ENCODE results near the gene MLN. TPM values are rescaled to one million over a fixed set of nuclear protein-coding genes. Genes with fewer than 3 reads are reported as not detected.

MLN gene
- total RNA-seq, 4 donors from 2014 or later, result not detected

DNA sequence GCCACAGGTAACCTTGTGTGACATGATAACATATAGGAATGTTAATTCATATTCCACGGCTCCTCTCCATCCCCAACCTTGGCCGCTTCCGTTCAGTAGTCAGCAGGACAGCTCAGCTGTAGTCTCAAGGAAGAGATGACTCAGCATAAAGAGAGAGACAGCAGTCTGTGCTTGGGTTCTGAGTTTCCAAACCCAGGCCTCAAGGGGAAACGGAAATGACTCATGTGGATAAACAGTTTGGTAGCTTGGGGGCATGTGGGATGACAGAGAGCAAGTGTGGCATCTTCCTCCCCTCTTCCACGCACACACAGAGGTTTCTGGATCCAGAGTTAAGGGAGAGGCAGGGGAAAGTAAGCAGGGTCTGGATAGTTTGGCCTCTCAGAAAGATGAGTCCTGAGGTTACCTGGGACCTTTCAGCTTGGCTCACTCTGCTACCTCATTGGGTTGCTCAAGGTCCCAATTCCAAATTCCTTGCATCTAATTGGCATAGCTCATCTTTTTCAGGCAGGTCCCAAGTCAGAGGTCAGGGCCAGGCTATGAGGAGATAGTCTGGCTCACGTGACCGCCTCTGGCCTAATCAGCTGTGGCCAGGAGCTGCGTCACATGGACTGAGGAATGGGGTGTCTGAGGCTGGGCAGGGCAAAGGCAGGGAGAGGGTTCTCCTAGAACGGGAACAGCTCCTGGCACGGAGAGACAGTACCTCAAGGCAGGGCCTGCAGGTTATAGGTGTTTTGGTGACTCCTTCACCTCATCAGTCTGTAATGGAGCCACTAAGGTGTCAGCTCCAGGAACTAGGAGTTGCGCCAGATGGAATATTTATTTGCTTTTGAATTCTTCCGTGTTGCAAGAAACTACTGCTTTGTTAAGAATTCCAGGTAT is 36.5 kb upstream of the MLN start:
- Histone ChIP-seq H3K27ac (no peak overlapping the region), H3K36me3 (no peaks in the 10 kb centered on the region), H3K9me3 (no peaks in the 10 kb centered on the region), H3K27me3 (no peaks in the 10 kb centered on the region), H3K4me3 (no peak overlapping the region), H3K4me1 (peaks cover 28% of the 10 kb centered on the region)
- TF ChIP-seq, protein P1, sequence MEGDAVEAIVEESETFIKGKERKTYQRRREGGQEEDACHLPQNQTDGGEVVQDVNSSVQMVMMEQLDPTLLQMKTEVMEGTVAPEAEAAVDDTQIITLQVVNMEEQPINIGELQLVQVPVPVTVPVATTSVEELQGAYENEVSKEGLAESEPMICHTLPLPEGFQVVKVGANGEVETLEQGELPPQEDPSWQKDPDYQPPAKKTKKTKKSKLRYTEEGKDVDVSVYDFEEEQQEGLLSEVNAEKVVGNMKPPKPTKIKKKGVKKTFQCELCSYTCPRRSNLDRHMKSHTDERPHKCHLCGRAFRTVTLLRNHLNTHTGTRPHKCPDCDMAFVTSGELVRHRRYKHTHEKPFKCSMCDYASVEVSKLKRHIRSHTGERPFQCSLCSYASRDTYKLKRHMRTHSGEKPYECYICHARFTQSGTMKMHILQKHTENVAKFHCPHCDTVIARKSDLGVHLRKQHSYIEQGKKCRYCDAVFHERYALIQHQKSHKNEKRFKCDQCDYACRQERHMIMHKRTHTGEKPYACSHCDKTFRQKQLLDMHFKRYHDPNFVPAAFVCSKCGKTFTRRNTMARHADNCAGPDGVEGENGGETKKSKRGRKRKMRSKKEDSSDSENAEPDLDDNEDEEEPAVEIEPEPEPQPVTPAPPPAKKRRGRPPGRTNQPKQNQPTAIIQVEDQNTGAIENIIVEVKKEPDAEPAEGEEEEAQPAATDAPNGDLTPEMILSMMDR (IDR thresholded peaks at IDR 0.05), result no peak
- TF ChIP-seq POLR2AphosphoS5 (IDR thresholded peaks at IDR 0.05) (no peak), EP300 (IDR thresholded peaks at IDR 0.05) (no peak), POLR2A (IDR thresholded peaks at IDR 0.05) (no peak)
- 39% methylated on average over 12 of the region's 12 CpGs for WGBS
- no peak for DNase-seq (ENCODE audit: low spot score in 2 of 2)

DNA sequence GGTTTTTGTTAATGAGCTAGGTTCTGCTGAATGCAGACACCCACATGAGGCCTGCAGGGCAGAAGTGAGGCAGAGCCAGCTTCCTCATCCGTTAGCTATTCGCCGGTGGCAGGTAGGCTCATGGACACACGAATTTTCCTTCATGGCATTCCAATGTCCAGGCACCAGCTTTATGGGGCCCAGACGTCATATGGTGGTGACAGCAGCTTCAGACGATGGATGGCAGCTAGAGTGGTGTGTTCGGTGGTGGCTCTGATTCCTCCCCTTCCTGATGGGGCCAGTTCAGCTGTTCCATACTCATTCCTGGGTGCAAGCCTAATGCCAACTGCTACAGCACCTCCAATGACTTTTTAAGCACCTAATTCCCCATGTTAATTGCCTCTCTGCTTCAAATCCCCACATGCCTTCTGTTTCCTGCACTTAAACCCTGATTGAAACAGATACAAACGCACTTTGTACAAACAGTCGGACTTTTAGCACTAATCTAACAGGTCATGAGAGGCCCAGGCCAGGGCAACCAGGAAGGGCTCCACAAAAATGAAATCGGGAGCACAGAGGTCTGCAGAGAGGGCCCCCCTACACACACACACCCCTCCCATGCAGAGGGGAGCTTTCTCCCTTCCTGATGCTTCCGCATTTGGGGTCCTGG is 35.7 kb upstream of the MLN start:
- no peak for DNase-seq (ENCODE audit: low spot score in 2 of 2)
- Histone ChIP-seq H3K27me3 (no peaks in the 10 kb centered on the region), H3K36me3 (no peaks in the 10 kb centered on the region), H3K27ac (no peak overlapping the region), H3K4me3 (no peak overlapping the region), H3K4me1 (peaks cover 28% of the 10 kb centered on the region), H3K9me3 (no peaks in the 10 kb centered on the region)
- 48% methylated on average over 9 of the region's 11 CpGs for WGBS
- TF ChIP-seq, protein P1 (IDR thresholded peaks at IDR 0.05), result no peak
- TF ChIP-seq POLR2A (IDR thresholded peaks at IDR 0.05) (no peak), EP300 (IDR thresholded peaks at IDR 0.05) (no peak), POLR2AphosphoS5 (IDR thresholded peaks at IDR 0.05) (no peak)

DNA sequence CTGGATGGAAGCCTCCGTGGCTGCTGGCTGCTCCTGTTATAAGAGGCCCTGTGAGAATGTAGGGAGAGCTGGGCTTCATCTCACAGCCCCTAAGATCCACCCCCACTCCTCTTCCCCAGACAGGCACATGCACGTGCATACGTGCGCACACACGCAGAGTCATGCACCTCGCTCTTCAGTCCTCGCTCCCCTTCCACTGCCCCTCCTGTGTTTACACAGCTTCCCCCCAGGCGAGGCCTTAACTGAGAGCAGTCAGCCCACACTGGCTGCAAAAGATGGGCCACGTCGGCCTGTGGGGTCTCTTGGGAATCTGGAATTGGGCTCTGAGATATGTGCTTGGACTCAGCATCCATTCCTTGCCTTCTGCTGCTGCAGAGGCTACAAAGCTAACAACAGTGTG is 35.2 kb upstream of the MLN start:
- no peak for DNase-seq (ENCODE audit: low spot score in 2 of 2)
- H3K27me3 ChIP-seq, result no peaks in the 10 kb centered on the region
- H3K27ac ChIP-seq, result no peak overlapping the region
- H3K4me1 ChIP-seq, result peaks cover 28% of the 10 kb centered on the region
- H3K4me3 ChIP-seq, result no peak overlapping the region
- 53% methylated on average over 10 of the region's 10 CpGs for whole genome bisulfite sequencing
- TF ChIP-seq POLR2AphosphoS5 (IDR thresholded peaks at IDR 0.05) (no peak), POLR2A (IDR thresholded peaks at IDR 0.05) (no peak), EP300 (IDR thresholded peaks at IDR 0.05) (no peak)
- TF ChIP-seq, protein P1 (IDR thresholded peaks at IDR 0.05), result no peak
- H3K36me3 ChIP-seq, result no peaks in the 10 kb centered on the region
- no peaks in the 10 kb centered on the region for H3K9me3 ChIP-seq

DNA sequence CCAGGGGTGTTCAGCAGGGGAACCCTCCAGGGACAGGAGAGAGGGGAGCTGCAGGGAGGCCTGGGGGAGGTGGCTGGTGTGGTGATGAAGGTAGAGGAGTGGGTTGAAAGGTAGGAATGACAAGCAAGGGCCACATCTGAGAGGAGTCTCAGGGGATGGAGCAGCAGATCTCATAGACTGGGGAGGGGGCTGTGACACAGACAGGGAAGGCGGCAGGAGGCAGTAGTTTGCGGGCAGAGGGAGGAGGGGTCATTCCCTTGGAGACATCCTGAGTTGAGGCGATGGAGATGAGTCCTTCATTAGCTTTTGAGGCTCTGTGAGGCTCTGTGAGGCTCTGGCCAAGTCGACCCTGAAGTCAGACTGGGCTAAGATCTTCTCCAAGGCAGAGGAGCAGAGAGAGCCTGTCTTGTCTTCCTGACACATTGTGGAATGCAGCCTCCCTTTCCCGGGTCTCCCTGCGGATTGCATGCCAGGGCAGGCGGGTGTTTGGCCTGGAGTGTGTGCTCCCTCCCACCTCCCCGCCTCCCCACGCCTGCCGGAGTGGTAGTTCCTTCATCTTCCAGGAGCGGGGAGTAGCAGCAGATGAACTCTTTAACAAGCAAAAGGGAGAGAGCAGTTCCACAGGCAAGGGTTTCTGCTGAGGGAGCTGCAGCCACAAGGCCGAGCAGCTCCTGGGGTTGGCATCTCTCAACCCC is 34.3 kb upstream of the MLN start:
- Histone ChIP-seq H3K9me3 (no peaks in the 10 kb centered on the region), H3K27ac (no peak overlapping the region), H3K36me3 (no peaks in the 10 kb centered on the region), H3K4me3 (no peak overlapping the region), H3K27me3 (no peaks in the 10 kb centered on the region), H3K4me1 (peaks cover 28% of the 10 kb centered on the region)
- no peak for DNase-seq (ENCODE audit: low spot score in 2 of 2)
- WGBS, result 26% methylated on average over 6 of the region's 12 CpGs
- no peak for TF ChIP-seq POLR2A (IDR thresholded peaks at IDR 0.05)
- TF ChIP-seq, protein P1 (IDR thresholded peaks at IDR 0.05), result no peak
- TF ChIP-seq POLR2AphosphoS5 (IDR thresholded peaks at IDR 0.05), result no peak
- no peak for TF ChIP-seq EP300 (IDR thresholded peaks at IDR 0.05)

All from suprapubic skin (tissue), 4 donors.